UCSD-AML1 (cell line): ENCODE data around the gene HOXB9.

Experiments
- DNase-seq: peaks from one replicate; lab custom pipeline; 2025; ENCODE audit not compliant: unreplicated experiment; lab: John Stamatoyannopoulos, UW

Gene HOXB9

GRCh38 chr17:48588528-48588927 lies 37.6 kb downstream of the HOXB9 start:
- no peak for DNase-seq

GRCh38 chr17:48588074-48588415 lies 38.1 kb downstream of the HOXB9 start:
- DNase-seq = no peak

- DNase-seq = peak; percentile 52
Measured at GRCh38 chr17:48587276-48588073, 38.7 kb downstream of the HOXB9 start.

GRCh38 chr17:48586355-48587258 lies 39.6 kb downstream of the HOXB9 start:
- DNase-seq = no peak

- DNase-seq = no peak
Measured at GRCh38 chr17:48584223-48584741, 41.9 kb downstream of the HOXB9 start.

GRCh38 chr17:48583708-48584222 lies 42.4 kb downstream of the HOXB9 start:
- DNase-seq = no peak

GRCh38 chr17:48582750-48583069 lies 43.4 kb downstream of the HOXB9 start:
- DNase-seq = no peak

- no peak for DNase-seq
Measured at GRCh38 chr17:48579760-48580554, 46.2 kb downstream of the HOXB9 start.

- no peak for DNase-seq
Measured at GRCh38 chr17:48579471-48579759, 46.7 kb downstream of the HOXB9 start.

- no peak for DNase-seq
Measured at GRCh38 chr17:48578616-48579470, 47.3 kb downstream of the HOXB9 start.

GRCh38 chr17:48577946-48578615 lies 48.1 kb downstream of the HOXB9 start, which contains the start of gene HOXB4:
Gene HOXB4, minus strand, starts transcription at chr17:48578350. Its CDS starts 31 bp downstream, at chr17:48578319.
- peak; percentile 81 for DNase-seq

GRCh38 chr17:48577330-48577945 lies 48.7 kb downstream of the HOXB9 start:
- DNase-seq = peak; percentile 42

- DNase-seq = no peak
Measured at GRCh38 chr17:48576479-48577309, 49.5 kb downstream of the HOXB9 start.

GRCh38 chr17:48575673-48576478 lies 50.3 kb downstream of the HOXB9 start:
- DNase-seq = no peak

- DNase-seq = no peak
Measured at GRCh38 chr17:48575066-48575582, 51.0 kb downstream of the HOXB9 start.

GRCh38 chr17:48574505-48575065 lies 51.6 kb downstream of the HOXB9 start:
- DNase-seq = no peak

GRCh38 chr17:48571826-48572417 lies 54.2 kb downstream of the HOXB9 start:
- DNase-seq = no peak
